HG03575 (cell line): ENCODE measurements around the gene MCUB.

Experiments
- ATAC-seq: cut with Tn5 transposase; IDR thresholded peaks from one replicate; pipeline ENCODE4 v1.9.1; 2021; ENCODE audit not compliant: unreplicated experiment, insufficient number of reproducible peaks, low FRiP score; ENCODE audit errors: extremely low read depth

The MCUB gene

GRCh38 chr4:109703664-109704361 is 143.8 kb downstream of the MCUB start:
- no peak for ATAC-seq

DNA sequence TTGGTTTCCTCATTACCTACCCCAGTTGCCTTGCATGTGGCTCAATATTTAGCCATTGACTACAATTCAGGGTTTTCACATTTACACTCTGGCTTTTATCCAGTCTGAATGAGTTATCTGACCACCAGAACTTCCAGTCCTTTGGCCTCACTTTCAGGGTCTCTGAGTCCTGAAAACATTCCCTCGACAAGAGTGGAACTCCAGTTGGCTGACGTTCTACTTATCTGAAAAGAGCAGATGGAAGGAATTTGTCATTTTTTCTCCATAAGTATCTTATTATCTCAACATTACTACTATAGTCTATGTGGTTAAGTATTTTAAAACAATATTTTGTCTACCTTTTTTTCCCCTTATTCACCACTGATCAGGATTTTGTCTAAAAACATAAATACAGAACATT is 148.4 kb downstream of the MCUB start:
- ATAC-seq, result no peak

DNA sequence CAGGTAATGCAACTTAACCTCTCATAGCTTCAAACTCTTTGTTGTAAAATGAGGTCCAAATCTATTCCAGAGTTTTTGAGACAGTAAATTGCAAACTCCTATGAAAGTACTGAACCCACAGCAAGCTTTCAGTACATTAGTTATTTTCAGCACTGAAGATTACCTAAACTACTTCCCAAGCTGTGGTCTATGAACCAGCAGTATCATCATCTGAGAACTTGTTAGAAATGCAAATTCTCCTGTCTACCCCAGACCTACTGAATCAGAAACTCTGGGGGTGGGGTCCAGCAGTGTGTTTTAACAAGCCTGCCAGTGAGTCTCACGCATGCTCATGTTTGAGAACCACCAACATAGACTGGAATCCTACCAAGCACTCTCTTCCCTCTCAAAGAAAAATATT is 148.9 kb downstream of the MCUB start:
- ATAC-seq, result peak; percentile 94

DNA sequence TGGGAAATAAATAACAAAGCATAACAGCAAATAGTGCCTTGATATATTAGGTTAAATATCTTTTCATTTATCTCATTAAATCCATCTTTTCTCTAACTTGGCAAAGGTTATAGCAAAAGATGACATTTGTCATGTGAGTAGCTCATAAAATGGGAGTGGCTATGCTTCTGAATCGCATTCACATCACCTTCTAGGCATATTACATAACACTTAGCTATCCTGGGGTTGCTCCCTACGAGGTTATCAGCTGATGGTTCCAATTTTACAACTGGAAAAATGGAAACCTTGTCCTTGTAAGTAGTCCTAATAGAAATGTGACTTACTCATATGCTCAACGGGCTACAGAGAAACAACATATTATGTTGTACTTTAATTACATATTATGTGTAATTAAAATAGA is 153.5 kb downstream of the MCUB start:
- ATAC-seq, result no peak

DNA sequence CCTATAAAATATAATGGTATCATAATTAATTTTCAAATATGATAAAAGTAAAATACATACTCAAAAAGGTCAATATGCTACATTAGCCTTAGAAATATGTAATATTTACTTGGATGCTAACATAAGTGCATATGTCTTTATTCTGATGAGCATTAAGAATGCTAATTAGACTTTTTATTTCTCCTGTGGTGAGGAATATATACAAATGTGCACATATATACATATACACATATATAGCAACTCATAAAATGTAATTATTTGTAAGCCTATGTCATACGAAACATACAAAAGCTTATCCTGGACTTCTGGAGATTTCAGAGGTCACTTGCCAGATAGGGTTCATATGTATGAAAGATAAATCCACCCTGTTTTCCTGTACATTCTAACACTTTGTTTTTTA is 158.7 kb downstream of the MCUB start:
- no peak for ATAC-seq

GRCh38 chr4:109719604-109720003 is 159.6 kb downstream of the MCUB start:
- ATAC-seq, result no peak

DNA sequence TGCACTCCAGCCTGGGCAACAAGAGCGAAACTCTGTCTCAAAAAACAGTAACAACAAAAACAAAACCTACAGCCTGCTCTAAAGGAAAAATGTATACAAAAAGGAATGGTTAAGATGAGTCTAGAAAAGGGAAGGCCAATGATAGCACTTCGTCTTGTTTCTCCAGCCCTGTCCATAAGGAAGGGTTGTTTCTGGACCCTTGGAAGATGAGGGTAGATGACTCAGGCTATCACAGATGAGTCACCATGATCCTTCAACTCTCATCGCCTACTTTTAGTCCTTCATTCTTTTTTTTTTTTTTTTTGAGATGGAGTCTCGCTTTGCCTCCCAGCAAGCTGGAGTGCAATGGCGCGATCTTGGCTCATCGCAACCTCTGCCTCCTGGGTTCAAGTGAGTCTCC is 161.0 kb downstream of the MCUB start:
- ATAC-seq, result no peak

DNA sequence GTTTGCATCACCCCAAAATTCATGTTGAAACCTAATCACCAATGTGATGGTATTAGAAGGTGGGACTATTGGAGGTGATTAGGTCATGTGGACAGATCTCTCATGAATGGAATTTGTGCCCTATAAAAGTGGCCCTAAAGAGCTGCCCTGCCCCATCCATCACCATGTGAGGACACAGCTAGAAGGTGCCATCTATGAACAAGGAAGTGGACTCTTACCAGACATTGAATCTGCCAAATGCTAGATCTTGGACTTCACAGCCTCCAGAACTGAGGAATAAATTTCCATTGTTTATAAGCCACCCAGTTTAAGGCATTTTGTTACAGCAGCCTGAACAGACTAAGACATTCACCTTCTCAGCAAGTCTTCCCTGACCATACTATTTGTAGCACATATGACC is 162.3 kb downstream of the MCUB start:
- ATAC-seq, result no peak

DNA sequence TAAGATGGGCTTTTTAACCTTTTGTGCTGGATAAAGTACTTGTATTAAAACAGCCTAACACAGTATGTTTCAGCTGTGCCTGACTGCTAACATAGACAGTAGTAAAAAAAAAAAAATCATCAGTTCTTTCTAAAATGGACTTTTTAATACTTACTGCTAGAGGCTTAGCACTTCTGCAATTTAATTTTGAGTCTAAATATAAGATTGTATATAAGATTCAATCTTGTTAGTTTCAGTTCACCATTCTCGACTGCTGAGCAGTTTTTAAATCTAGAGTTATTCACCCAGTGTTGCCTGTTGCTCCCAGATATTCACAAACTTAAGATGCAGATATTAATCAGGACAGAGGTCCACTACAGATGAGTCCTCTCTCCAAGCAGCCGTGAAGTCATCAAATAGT is 163.1 kb downstream of the MCUB start:
- no peak for ATAC-seq

DNA sequence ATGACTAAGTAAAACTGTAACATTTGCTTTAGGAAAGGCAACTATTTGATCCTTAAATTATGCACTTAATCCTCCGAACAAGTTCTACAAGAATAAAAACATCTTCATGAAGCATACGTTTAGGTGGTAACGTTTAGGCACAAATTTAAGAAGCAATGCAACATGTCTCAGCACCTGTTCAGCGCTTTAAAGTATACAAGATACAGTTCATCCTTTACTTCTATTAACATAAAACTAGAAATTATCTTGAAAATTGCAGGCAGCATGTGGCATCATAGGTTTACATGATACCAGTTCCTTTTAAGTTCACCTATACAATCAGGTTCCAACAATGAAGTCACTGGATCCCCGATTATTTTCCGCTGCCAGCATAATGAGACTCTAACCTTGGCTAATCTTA is 168.3 kb downstream of the MCUB start:
- ATAC-seq, result no peak

DNA sequence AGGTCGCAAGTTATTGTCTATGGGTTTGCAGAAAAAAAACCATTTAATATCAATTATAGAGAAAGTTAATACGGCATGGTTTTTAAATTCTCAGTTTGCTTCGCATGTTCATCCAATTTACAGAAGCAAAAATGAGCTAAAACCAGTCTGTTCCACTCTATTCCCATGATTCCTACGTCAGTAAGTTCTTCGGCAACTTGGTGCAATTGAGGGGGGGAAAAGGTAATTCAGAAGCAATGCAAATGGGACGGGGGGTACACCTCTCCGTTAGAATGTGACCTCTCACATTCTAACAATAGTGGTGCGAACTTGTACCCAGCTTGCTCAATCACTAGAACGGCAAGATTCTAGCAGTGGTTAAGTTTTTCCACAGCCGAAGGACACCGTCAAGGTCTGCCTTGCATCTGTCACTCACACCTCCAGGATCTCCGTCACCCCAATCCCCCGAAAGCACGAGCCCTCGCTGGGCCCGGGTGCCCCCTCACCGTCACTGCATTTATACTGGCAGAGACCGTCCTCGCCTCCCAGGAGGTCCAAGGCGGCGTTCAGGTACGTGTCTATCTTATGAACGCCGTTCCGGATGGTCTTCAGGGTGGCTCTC is 169.2 kb downstream of the MCUB start:
- ATAC-seq, result peak; percentile 23

GRCh38 chr4:109729718-109730618 is 169.9 kb downstream of the MCUB start, which contains the start of gene PLA2G12A:
Gene PLA2G12A, minus strand, starts transcription at chr4:109730070. Its CDS starts 261 bp downstream, at chr4:109729809.
- ATAC-seq, result peak; percentile 42

GRCh38 chr4:109730619-109731545 is 170.8 kb downstream of the MCUB start:
- no peak for ATAC-seq

- no peak for ATAC-seq
Observed at GRCh38 chr4:109733728-109734127, 173.7 kb downstream of the MCUB start.

- no peak for ATAC-seq
Observed at GRCh38 chr4:109735566-109736365, 175.7 kb downstream of the MCUB start.
